Stomach (tissue), 9 donors: ENCODE measurements around the gene UBE2R2. TPM values are rescaled to one million over a fixed set of nuclear protein-coding genes. Genes with fewer than 3 reads are reported as not detected.

Source experiments
- DNase-seq, 2 donors: peaks; one replicate each; pipeline versions ENCODE4 v3.0.0 to v3.0.0-alpha.2; 2013 to 2019
- H3K27ac ChIP-seq, 5 donors: fragments of 200-600 bp in 4 of 5; sonication (generic) in 4 of 5; one replicate each; pipeline ENCODE4 v1.5.1; 2013 to 2019; ENCODE audit warnings: mild to moderate bottlenecking in 1 of 5, moderate library complexity in 1 of 5
- H3K27me3 ChIP-seq, 3 donors: fragments of 200-600 bp; sonication (generic); one replicate each; pipeline ENCODE4 v1.5.1; 2017 to 2019; ENCODE audit warnings: mixed run types in 1 of 3
- H3K36me3 ChIP-seq, 4 donors: fragments of 200-600 bp; sonication (generic); 1 replicate in 3 of 4; 2 replicates in 1 of 4; pipeline ENCODE4 v1.5.1; 2016 to 2019
- H3K4me1 ChIP-seq, 4 donors: fragments of 200-600 bp; sonication (generic); one replicate each; pipeline ENCODE4 v1.5.1; 2016 to 2019
- H3K4me3 ChIP-seq, 4 donors: fragments of 200-600 bp; sonication (generic) in 3 of 4; one replicate each; pipeline ENCODE4 v1.5.1; 2016 to 2019; ENCODE audit warnings: mild to moderate bottlenecking in 1 of 4
- H3K9me3 ChIP-seq, 4 donors: fragments of 200-600 bp; sonication (generic); one replicate each; pipeline ENCODE4 v1.5.1; 2016 to 2019
- EP300 ChIP-seq: sonication (generic); formaldehyde crosslinking; IDR thresholded peaks from one replicate; pipeline ENCODE4 v1.6.1; 2017; ENCODE audit warnings: antibody characterized with exemption
- POLR2A ChIP-seq, 4 donors: fragments of 450-650 bp; IDR thresholded peaks; one replicate each; pipeline ENCODE4 v1.6.1; 2016; ENCODE audit warnings: antibody characterized with exemption in 4 of 4, control low read depth in 2 of 4, mild to moderate bottlenecking in 1 of 4, moderate library complexity in 1 of 4
- POLR2AphosphoS5 ChIP-seq, 3 donors: sonication (generic); formaldehyde crosslinking; IDR thresholded peaks; one replicate each; pipeline ENCODE4 v1.6.1; 2016; ENCODE audit warnings: antibody characterized with exemption in 3 of 3
- WGBS, 5 donors: extraction: QIAGEN DNeasy Blood & Tissue Kit in 3 of 5; methylation state at CpG; one replicate each; pipeline versions ENCODE4 v1.1.5 to v1.1.7; 2013 to 2018; 5-methylcytosine and 5-hydroxymethylcytosine counted together
- intact Hi-C: fragments of 100-400 bp; cut with DNase I; formaldehyde crosslinking; loops from one replicate; pipeline ENCODE4 v1.15.1; 2023; ENCODE audit warnings: low total_unique reads
- polyA plus RNA-seq, 3 donors: library from polyadenylated mRNA; stranded (reverse); fragments of 200-250 nt; gene quantifications; one replicate each; pipeline ENCODE4 v1.2.3, GENCODE V29; 2013
- total RNA-seq, 5 donors: library from RNA; depleted of rRNA; stranded (reverse); fragments of >200 nt; gene quantifications; one replicate each; pipeline versions ENCODE4 v1.1.0 to v1.2.3, GENCODE V29; 2014 to 2016
- TF ChIP-seq, protein P1 (sequence below), 7 experiments: fragments of 450-650 bp in 4 of 7; fragments of 200-600 bp in 3 of 7; sonication (generic) in 3 of 7; IDR thresholded peaks; one replicate each; pipeline ENCODE4 v1.5.1; 2016 to 2019; ENCODE audit warnings: antibody characterized with exemption in 7 of 7, control low read depth in 2 of 7, mild to moderate bottlenecking in 1 of 7
- donor health status: healthy with polysubstance abuse.
- donor health status: Bipolar disorder and iron deficiency.
- donor health status: healthy.

Gene UBE2R2
- total and polyA plus RNA-seq, 8 donors: 6.4 to 117 (median 23.9) TPM

DNA sequence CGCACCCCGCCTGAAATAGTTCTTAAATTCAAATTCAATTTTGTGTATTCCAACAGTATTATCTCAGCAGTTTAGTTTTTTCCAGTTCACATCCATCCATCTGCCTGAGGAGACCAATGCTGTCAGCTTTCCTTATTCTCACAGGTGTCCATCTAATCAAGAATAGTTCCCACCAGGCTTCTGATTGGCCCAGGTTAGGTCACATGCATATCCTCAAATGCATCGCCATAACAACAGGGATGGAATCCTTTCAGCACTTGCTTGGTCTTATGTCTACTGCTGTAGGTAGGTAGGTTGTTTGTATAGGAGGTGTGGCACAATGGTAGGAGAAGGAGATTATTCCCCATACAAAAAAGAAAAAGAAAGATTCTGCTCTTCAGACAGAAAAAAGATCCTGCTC, 91.2 kb downstream of the UBE2R2 start:
- Histone ChIP-seq H3K27me3 (no peaks in the 10 kb centered on the region), H3K9me3 (no peaks in the 10 kb centered on the region), H3K36me3 (peaks cover 4 to 26% (median 13%) of the 10 kb centered on the region in 4 donors), H3K4me3 (no peak overlapping the region), H3K4me1 (peaks cover 0 to 43% (median 21%) of the 10 kb centered on the region in 4 donors), H3K27ac (no peak overlapping the region)
- intact Hi-C loops: no loop called here
- 95 to 100% (median 98%) methylated on average over 3 of the region's 3 CpGs for WGBS, 5 donors
- DNase-seq: no peak
- TF ChIP-seq POLR2AphosphoS5 (IDR thresholded peaks at IDR 0.05) (no peak), EP300 (no peak), POLR2A (IDR thresholded peaks at IDR 0.05) (no peak)
- TF ChIP-seq, protein P1, sequence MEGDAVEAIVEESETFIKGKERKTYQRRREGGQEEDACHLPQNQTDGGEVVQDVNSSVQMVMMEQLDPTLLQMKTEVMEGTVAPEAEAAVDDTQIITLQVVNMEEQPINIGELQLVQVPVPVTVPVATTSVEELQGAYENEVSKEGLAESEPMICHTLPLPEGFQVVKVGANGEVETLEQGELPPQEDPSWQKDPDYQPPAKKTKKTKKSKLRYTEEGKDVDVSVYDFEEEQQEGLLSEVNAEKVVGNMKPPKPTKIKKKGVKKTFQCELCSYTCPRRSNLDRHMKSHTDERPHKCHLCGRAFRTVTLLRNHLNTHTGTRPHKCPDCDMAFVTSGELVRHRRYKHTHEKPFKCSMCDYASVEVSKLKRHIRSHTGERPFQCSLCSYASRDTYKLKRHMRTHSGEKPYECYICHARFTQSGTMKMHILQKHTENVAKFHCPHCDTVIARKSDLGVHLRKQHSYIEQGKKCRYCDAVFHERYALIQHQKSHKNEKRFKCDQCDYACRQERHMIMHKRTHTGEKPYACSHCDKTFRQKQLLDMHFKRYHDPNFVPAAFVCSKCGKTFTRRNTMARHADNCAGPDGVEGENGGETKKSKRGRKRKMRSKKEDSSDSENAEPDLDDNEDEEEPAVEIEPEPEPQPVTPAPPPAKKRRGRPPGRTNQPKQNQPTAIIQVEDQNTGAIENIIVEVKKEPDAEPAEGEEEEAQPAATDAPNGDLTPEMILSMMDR (IDR thresholded peaks at IDR 0.05): no peak

DNA sequence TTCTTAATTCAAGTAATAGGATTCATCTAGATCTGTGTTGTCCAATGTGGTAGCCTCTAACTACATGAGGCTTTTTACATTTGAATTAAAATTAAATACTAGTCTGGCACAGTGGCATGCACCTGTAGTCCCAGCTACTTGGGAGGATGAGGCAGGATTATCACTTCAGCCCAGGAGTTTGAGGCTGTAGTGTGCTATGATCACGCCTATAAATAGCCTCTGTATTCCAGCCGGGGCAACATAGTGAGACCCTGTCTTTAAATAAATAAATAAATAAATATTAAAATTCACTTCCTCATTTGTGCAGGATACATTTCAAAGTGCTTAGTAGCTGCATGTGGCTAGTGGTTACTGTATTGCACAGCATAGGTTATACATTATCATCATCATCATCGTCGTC, 91.8 kb downstream of the UBE2R2 start:
- Histone ChIP-seq H3K27ac (no peak overlapping the region), H3K9me3 (no peaks in the 10 kb centered on the region), H3K36me3 (peaks cover 8 to 32% (median 20%) of the 10 kb centered on the region in 4 donors), H3K4me1 (peaks cover 0 to 43% (median 18%) of the 10 kb centered on the region in 4 donors), H3K4me3 (no peak overlapping the region), H3K27me3 (no peaks in the 10 kb centered on the region)
- 93 to 96% (median 95%) methylated on average over 4 of the region's 4 CpGs for WGBS, 5 donors
- intact Hi-C loops: no loop called here
- TF ChIP-seq EP300 (no peak), POLR2A (IDR thresholded peaks at IDR 0.05) (no peak), POLR2AphosphoS5 (IDR thresholded peaks at IDR 0.05) (no peak)
- TF ChIP-seq, protein P1 (IDR thresholded peaks at IDR 0.05): no peak
- no peak for DNase-seq

DNA sequence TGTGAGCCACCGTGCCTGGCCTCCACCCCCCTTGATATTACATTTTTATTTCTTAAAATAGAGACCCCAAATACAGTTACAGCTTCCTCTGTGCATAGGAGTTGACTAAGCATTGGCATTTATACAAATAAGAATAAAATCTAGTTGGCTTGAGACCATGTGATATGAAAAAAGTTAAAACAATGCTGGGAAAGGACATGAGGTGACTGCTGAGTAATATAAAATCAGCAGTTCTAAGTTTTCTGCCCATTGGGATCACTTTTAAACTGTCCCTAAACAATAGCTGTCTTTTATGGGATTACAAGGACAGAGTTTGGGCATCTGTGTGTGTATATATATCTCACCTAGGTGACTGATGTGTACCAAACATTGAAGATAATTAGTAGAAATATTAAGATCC, 96.6 kb downstream of the UBE2R2 start:
- no peak for TF ChIP-seq EP300
- TF ChIP-seq, protein P1 (IDR thresholded peaks at IDR 0.05): no peak
- no peak for TF ChIP-seq POLR2AphosphoS5 (IDR thresholded peaks at IDR 0.05)
- TF ChIP-seq POLR2A (IDR thresholded peaks at IDR 0.05): no peak
- H3K27me3 ChIP-seq: no peaks in the 10 kb centered on the region
- H3K36me3 ChIP-seq: peaks cover 25 to 62% (median 54%) of the 10 kb centered on the region in 4 donors
- DNase-seq: no peak
- no peak overlapping the region for H3K4me3 ChIP-seq
- H3K4me1 ChIP-seq: peaks cover 0 to 25% (median 7%) of the 10 kb centered on the region in 4 donors
- 90 to 96% (median 94%) methylated on average over 1 of the region's 1 CpG for WGBS, 5 donors
- intact Hi-C loops: loop anchor here (10.0 kb wide), 1 partner anchor 49 kb away; no protein-coding TSS in a partner anchor
- H3K27ac ChIP-seq: no peak overlapping the region
- H3K9me3 ChIP-seq: no peaks in the 10 kb centered on the region

DNA sequence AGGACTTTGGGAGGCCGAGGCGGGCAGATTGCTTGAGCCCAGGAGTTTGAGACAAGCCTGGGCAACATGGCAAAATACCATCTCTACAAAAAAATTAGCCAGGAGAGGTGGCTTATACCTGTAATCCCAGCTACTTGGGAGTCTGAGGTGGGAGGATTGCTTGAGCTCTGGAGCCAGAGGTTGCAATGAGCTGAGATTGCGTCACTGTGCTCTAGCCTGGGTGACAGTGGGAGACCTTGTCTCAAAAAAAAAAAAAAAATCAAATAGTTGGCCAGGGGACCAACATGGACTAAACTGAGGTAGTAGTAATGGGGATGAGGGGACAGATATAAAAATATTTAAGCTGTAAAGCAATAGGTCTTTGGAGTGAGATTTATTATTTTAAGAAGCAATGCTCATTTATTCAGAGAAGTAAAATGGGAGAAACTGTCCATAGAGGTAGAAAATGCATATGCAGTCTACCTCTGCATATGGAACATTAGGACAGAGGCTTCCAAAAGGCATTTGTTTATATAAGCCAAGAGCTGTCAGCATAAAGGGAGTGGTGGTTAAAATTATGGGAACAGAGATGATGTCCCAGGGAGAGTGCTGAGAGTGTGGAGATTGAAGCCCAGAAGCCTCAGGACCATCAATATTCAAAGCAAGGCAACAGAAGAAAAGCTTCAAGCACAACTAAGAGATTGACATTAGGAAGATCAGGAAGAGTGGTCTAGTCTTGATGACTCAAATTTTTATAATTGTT, 98.1 kb downstream of the UBE2R2 start:
- Histone ChIP-seq H3K27me3 (no peaks in the 10 kb centered on the region), H3K4me3 (no peak overlapping the region), H3K4me1 (peaks cover 0 to 25% (median 10%) of the 10 kb centered on the region in 4 donors), H3K27ac (no peak overlapping the region), H3K36me3 (peaks cover 32 to 77% (median 68%) of the 10 kb centered on the region in 4 donors), H3K9me3 (no peaks in the 10 kb centered on the region)
- whole genome bisulfite sequencing, 5 donors: 77 to 100% (median 97%) methylated on average over 3 of the region's 3 CpGs
- no peak for TF ChIP-seq EP300
- TF ChIP-seq, protein P1 (IDR thresholded peaks at IDR 0.05): no peak
- no peak for TF ChIP-seq POLR2AphosphoS5 (IDR thresholded peaks at IDR 0.05)
- no peak for TF ChIP-seq POLR2A (IDR thresholded peaks at IDR 0.05)
- DNase-seq: no peak
- intact Hi-C loops: loop anchor here (10.0 kb wide), 1 partner anchor 50 kb away; no protein-coding TSS in a partner anchor
